SU-DHL-6 (cell line): ENCODE results near the gene RPP25L.

ENCODE experiments used
- H2AFZ ChIP-seq: fragments of 200-600 bp; sonication (generic); 2 replicates; pipeline ENCODE4 v1.6.1; 2014; ENCODE audit warnings: low read depth, mild to moderate bottlenecking, moderate library complexity, mixed read lengths, antibody characterized with exemption, low read length; ENCODE audit not compliant: severe bottlenecking
- H3F3A ChIP-seq: fragments of 200-600 bp; shearing (Covaris generic); 2 replicates; pipeline ENCODE4 v1.6.0; 2016; ENCODE audit warnings: antibody characterized with exemption, mild to moderate bottlenecking; ENCODE audit not compliant: insufficient read depth
- H3K27ac ChIP-seq: fragments of 200-600 bp; sonication (generic); 2 replicates; pipeline ENCODE4 v1.5.1; 2016; ENCODE audit warnings: low read depth, mild to moderate bottlenecking, low read length, moderate library complexity, mixed read lengths
- H3K27me3 ChIP-seq: fragments of 200-600 bp; sonication (generic), shearing (Covaris generic); 2 replicates; pipeline ENCODE4 v1.6.0; 2014; ENCODE audit warnings: mild to moderate bottlenecking, low read length
- H3K36me3 ChIP-seq: fragments of 200-600 bp; sonication (generic); 2 replicates; pipeline ENCODE4 v1.6.1; 2014; ENCODE audit warnings: mild to moderate bottlenecking, low read length, mixed read lengths
- H3K4me2 ChIP-seq: fragments of 300-600, 200-600 bp; shearing (Covaris generic), sonication (generic); 2 replicates; pipeline ENCODE4 v1.6.0; 2014; ENCODE audit warnings: low read length, low read depth, mild to moderate bottlenecking; ENCODE audit not compliant: poor library complexity, severe bottlenecking
- H3K4me3 ChIP-seq: fragments of 200-600 bp; sonication (generic); 2 replicates; pipeline ENCODE4 v1.5.1; 2014; ENCODE audit warnings: antibody characterized with exemption, low read length, mild to moderate bottlenecking, mixed read lengths; ENCODE audit not compliant: insufficient read depth, poor library complexity, severe bottlenecking
- H3K79me2 ChIP-seq: fragments of 200-600 bp; sonication (generic); 2 replicates; pipeline ENCODE4 v1.6.1; 2014; ENCODE audit warnings: mild to moderate bottlenecking, low read length, moderate library complexity; ENCODE audit not compliant: insufficient read depth
- H3K9ac ChIP-seq: fragments of 200-600 bp; sonication (generic); 2 replicates; pipeline ENCODE4 v1.7.0; 2014; ENCODE audit warnings: mild to moderate bottlenecking, low read length
- H3K9me2 ChIP-seq: fragments of 200-600 bp; sonication (generic); replicated peaks from 2 replicates; pipeline ENCODE4 v1.6.1; 2014; ENCODE audit warnings: low read length; ENCODE audit not compliant: insufficient read depth
- H3K9me3 ChIP-seq: fragments of 200-600 bp; sonication (generic); 2 replicates; pipeline ENCODE4 v1.6.1; 2014; ENCODE audit warnings: low read length, mixed read lengths; ENCODE audit not compliant: insufficient read depth
- H4K20me1 ChIP-seq: fragments of 200-600 bp; sonication (generic); 2 replicates; pipeline ENCODE4 v1.6.1; 2014; ENCODE audit warnings: low read depth, mild to moderate bottlenecking, antibody characterized with exemption, low read length, moderate library complexity, mixed read lengths
- CTCF ChIP-seq: fragments of 200-600 bp; sonication (generic); IDR thresholded peaks from one replicate; pipeline ENCODE4 v1.5.1; 2017; ENCODE audit warnings: antibody characterized with exemption, mild to moderate bottlenecking, low read length, moderate library complexity; ENCODE audit not compliant: insufficient read depth, poor library complexity, severe bottlenecking
- EZH2phosphoT487 ChIP-seq: fragments of 200-600 bp; sonication (generic), shearing (Covaris generic); conservative IDR thresholded peaks from 2 replicates; pipeline ENCODE4 v1.6.1; 2018; ENCODE audit warnings: mild to moderate bottlenecking, antibody characterized with exemption, low read length, moderate library complexity, mixed read lengths

RPP25L gene

GRCh38 chr9:34576597-34577399 lies 35.1 kb downstream of the RPP25L start:
- Histone ChIP-seq H3F3A (no peaks in the 10 kb centered on the region), H4K20me1 (no peaks in the 10 kb centered on the region), H3K9me3 (no peaks in the 10 kb centered on the region), H3K4me3 (no peak overlapping the region), H2AFZ (no peak overlapping the region), H3K36me3 (no peaks in the 10 kb centered on the region), H3K79me2 (no peaks in the 10 kb centered on the region), H3K9me2 (no peaks in the 10 kb centered on the region), H3K27me3 (no peaks in the 10 kb centered on the region), H3K4me2 (no peak overlapping the region), H3K27ac (no peak overlapping the region), H3K9ac (no peak overlapping the region)
- TF ChIP-seq EZH2phosphoT487, result no peak
- no peak for TF ChIP-seq CTCF

- no peak overlapping the region for H3K4me3 ChIP-seq
- H3K27ac ChIP-seq, result no peak overlapping the region
- no peaks in the 10 kb centered on the region for H3K9me2 ChIP-seq
- H3K9ac ChIP-seq, result no peak overlapping the region
- H3F3A ChIP-seq, result no peaks in the 10 kb centered on the region
- TF ChIP-seq EZH2phosphoT487 (no peak), CTCF (no peak)
- no peaks in the 10 kb centered on the region for H3K79me2 ChIP-seq
- no peak overlapping the region for H2AFZ ChIP-seq
- H3K27me3 ChIP-seq, result no peaks in the 10 kb centered on the region
- no peaks in the 10 kb centered on the region for H4K20me1 ChIP-seq
- no peaks in the 10 kb centered on the region for H3K9me3 ChIP-seq
- no peaks in the 10 kb centered on the region for H3K36me3 ChIP-seq
- no peak overlapping the region for H3K4me2 ChIP-seq
These were observed 35.9 kb downstream of the RPP25L start for GRCh38 chr9:34575862-34576596.

- no peaks in the 10 kb centered on the region for H4K20me1 ChIP-seq
- no peak overlapping the region for H3K4me2 ChIP-seq
- H3K9ac ChIP-seq, result no peak overlapping the region
- H3K27ac ChIP-seq, result no peak overlapping the region
- H3K4me3 ChIP-seq, result no peak overlapping the region
- H3K9me2 ChIP-seq, result no peaks in the 10 kb centered on the region
- no peaks in the 10 kb centered on the region for H3K27me3 ChIP-seq
- H2AFZ ChIP-seq, result no peak overlapping the region
- H3K36me3 ChIP-seq, result no peaks in the 10 kb centered on the region
- no peaks in the 10 kb centered on the region for H3K9me3 ChIP-seq
- H3K79me2 ChIP-seq, result no peaks in the 10 kb centered on the region
- H3F3A ChIP-seq, result no peaks in the 10 kb centered on the region
- TF ChIP-seq EZH2phosphoT487 (no peak), CTCF (no peak)
These were observed 36.7 kb downstream of the RPP25L start for GRCh38 chr9:34575241-34575640.
